IPS-20b (cell line): Measurements from ENCODE around the gene SPTSSA.
"Not testable (repeated sequence)": the region's sequence is repeated elsewhere in the genome, so short reads cannot be mapped to it uniquely, and the experiment has no call there.

Source experiments
- H3K27ac ChIP-seq: one replicate; pipeline ENCODE4 v1.5.1; 2013; ENCODE audit warnings: low read length
- H3K27me3 ChIP-seq: 2 replicates; pipeline ENCODE4 v1.6.1; 2013; ENCODE audit warnings: mild to moderate bottlenecking, low read length, inconsistent platforms; ENCODE audit not compliant: insufficient read depth
- H3K36me3 ChIP-seq: 2 replicates; pipeline ENCODE4 v1.6.1; 2013; ENCODE audit warnings: low read depth, mild to moderate bottlenecking, inconsistent platforms, low read length, moderate library complexity; ENCODE audit not compliant: insufficient read depth
- H3K4me1 ChIP-seq: 2 replicates; pipeline ENCODE4 v1.6.1; 2013; ENCODE audit warnings: mild to moderate bottlenecking, control low read depth, inconsistent platforms, low read length, moderate library complexity; ENCODE audit not compliant: insufficient read depth
- H3K4me3 ChIP-seq: 2 replicates; pipeline ENCODE4 v1.5.1; 2013; ENCODE audit warnings: mild to moderate bottlenecking, low read length, inconsistent platforms
- H3K9ac ChIP-seq: 2 replicates; pipeline ENCODE4 v1.6.1; 2013; ENCODE audit warnings: low read depth, mild to moderate bottlenecking, inconsistent platforms, low read length, moderate library complexity
- H3K9me3 ChIP-seq: 2 replicates; pipeline ENCODE4 v1.6.1; 2013; ENCODE audit warnings: mild to moderate bottlenecking, low read depth, low read length, inconsistent platforms; ENCODE audit not compliant: insufficient read depth

The SPTSSA gene

GRCh38 chr14:34449819-34450541 lies 12.1 kb downstream of the SPTSSA start:
- Histone ChIP-seq H3K9me3 (no peaks in the 10 kb centered on the region), H3K4me1 (no peaks in the 10 kb centered on the region), H3K4me3 (no peak overlapping the region), H3K36me3 (peaks cover 24% of the 10 kb centered on the region), H3K27ac (no peak overlapping the region), H3K27me3 (no peaks in the 10 kb centered on the region), H3K9ac (no peak overlapping the region)

- Histone ChIP-seq H3K27me3 (no peaks in the 10 kb centered on the region), H3K9me3 (no peaks in the 10 kb centered on the region), H3K4me1 (peaks cover 10% of the 10 kb centered on the region; the same call in 1 of the 2 replicates), H3K36me3 (no peaks in the 10 kb centered on the region), H3K4me3 (no peak overlapping the region), H3K9ac (no peak overlapping the region), H3K27ac (no peak overlapping the region)
Measured at GRCh38 chr14:34439090-34439489, 22.9 kb downstream of the SPTSSA start.

GRCh38 chr14:34438438-34438837 lies 23.6 kb downstream of the SPTSSA start:
- peaks cover 10% of the 10 kb centered on the region; the same call in 1 of the 2 replicates for H3K4me1 ChIP-seq
- no peak overlapping the region for H3K27ac ChIP-seq
- H3K27me3 ChIP-seq: no peaks in the 10 kb centered on the region
- H3K36me3 ChIP-seq: no peaks in the 10 kb centered on the region
- no peaks in the 10 kb centered on the region for H3K9me3 ChIP-seq
- no peak overlapping the region for H3K4me3 ChIP-seq
- H3K9ac ChIP-seq: no peak overlapping the region

- Histone ChIP-seq H3K36me3 (no peaks in the 10 kb centered on the region), H3K27ac (no peak overlapping the region), H3K4me3 (no peak overlapping the region), H3K4me1 (peaks cover 10% of the 10 kb centered on the region; the same call in 1 of the 2 replicates), H3K9me3 (no peaks in the 10 kb centered on the region), H3K9ac (no peak overlapping the region), H3K27me3 (no peaks in the 10 kb centered on the region)
Measured at GRCh38 chr14:34437729-34438080, 24.3 kb downstream of the SPTSSA start.

GRCh38 chr14:34436960-34437728 lies 24.9 kb downstream of the SPTSSA start:
- H3K4me3 ChIP-seq: no peak overlapping the region
- no peaks in the 10 kb centered on the region for H3K9me3 ChIP-seq
- H3K27me3 ChIP-seq: no peaks in the 10 kb centered on the region
- no peaks in the 10 kb centered on the region for H3K36me3 ChIP-seq
- no peak overlapping the region for H3K9ac ChIP-seq
- H3K4me1 ChIP-seq: peaks cover 10% of the 10 kb centered on the region; the same call in 1 of the 2 replicates
- H3K27ac ChIP-seq: no peak overlapping the region

- H3K36me3 ChIP-seq: no peaks in the 10 kb centered on the region
- peaks cover 10% of the 10 kb centered on the region; the same call in 1 of the 2 replicates for H3K4me1 ChIP-seq
- no peak overlapping the region for H3K9ac ChIP-seq
- H3K27me3 ChIP-seq: no peaks in the 10 kb centered on the region
- H3K4me3 ChIP-seq: no peak overlapping the region
- no peaks in the 10 kb centered on the region for H3K9me3 ChIP-seq
- H3K27ac ChIP-seq: no peak overlapping the region
Measured at GRCh38 chr14:34436118-34436905, 25.7 kb downstream of the SPTSSA start.

- no peak overlapping the region for H3K4me3 ChIP-seq
- no peaks in the 10 kb centered on the region for H3K36me3 ChIP-seq
- H3K27me3 ChIP-seq: no peaks in the 10 kb centered on the region
- H3K9me3 ChIP-seq: no peaks in the 10 kb centered on the region
- no peak overlapping the region for H3K9ac ChIP-seq
- H3K27ac ChIP-seq: no peak overlapping the region
- H3K4me1 ChIP-seq: peaks cover 10% of the 10 kb centered on the region; the same call in 1 of the 2 replicates
Measured at GRCh38 chr14:34433957-34434356, 28.1 kb downstream of the SPTSSA start.

- H3K4me1 ChIP-seq, H3K27me3 ChIP-seq, H3K27ac ChIP-seq, H3K9me3 ChIP-seq, H3K36me3 ChIP-seq, H3K9ac ChIP-seq, H3K4me3 ChIP-seq: not testable (repeated sequence)
Measured at GRCh38 chr14:34428102-34428466, 34.0 kb downstream of the SPTSSA start.

GRCh38 chr14:34426313-34427295 lies 35.4 kb downstream of the SPTSSA start:
- H3K27me3 ChIP-seq: no peaks in the 10 kb centered on the region
- no peak overlapping the region for H3K27ac ChIP-seq
- no peak overlapping the region for H3K4me3 ChIP-seq
- no peak overlapping the region for H3K9ac ChIP-seq
- no peaks in the 10 kb centered on the region for H3K36me3 ChIP-seq
- no peaks in the 10 kb centered on the region for H3K9me3 ChIP-seq
- no peaks in the 10 kb centered on the region for H3K4me1 ChIP-seq

- H3K9ac ChIP-seq: no peak overlapping the region
- H3K27me3 ChIP-seq: no peaks in the 10 kb centered on the region
- H3K27ac ChIP-seq: no peak overlapping the region
- H3K9me3 ChIP-seq: peaks cover 9% of the 10 kb centered on the region
- no peak overlapping the region for H3K4me3 ChIP-seq
- H3K4me1 ChIP-seq: no peaks in the 10 kb centered on the region
- no peaks in the 10 kb centered on the region for H3K36me3 ChIP-seq
Measured at GRCh38 chr14:34425095-34425851, 36.8 kb downstream of the SPTSSA start.
